ENCODE data around the gene PPIF.

Gene PPIF

DNA sequence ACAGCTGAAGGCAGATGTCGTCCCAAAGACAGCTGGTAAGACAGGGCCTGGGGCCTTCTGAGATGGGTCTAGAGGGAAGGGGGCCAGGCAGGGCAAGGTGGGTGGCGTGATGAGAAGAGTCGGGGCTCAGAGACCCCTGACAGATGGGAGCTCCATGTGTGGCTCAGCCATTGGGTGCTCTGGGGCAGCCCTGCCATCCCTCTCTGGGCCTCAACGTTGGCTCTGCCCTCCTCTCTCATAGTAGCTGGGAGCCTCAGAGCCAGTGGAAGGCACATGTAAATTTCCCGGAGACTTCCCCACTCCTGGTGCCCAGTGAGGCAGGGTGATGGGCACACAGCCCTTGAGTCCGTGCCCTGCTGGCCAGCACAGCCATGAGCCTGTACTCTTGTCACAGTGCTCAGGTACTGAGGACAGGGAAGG lies 1.8 kb downstream of the PPIF start:
- no peak for DNase-seq (ENCODE audit: low read depth)

DNA sequence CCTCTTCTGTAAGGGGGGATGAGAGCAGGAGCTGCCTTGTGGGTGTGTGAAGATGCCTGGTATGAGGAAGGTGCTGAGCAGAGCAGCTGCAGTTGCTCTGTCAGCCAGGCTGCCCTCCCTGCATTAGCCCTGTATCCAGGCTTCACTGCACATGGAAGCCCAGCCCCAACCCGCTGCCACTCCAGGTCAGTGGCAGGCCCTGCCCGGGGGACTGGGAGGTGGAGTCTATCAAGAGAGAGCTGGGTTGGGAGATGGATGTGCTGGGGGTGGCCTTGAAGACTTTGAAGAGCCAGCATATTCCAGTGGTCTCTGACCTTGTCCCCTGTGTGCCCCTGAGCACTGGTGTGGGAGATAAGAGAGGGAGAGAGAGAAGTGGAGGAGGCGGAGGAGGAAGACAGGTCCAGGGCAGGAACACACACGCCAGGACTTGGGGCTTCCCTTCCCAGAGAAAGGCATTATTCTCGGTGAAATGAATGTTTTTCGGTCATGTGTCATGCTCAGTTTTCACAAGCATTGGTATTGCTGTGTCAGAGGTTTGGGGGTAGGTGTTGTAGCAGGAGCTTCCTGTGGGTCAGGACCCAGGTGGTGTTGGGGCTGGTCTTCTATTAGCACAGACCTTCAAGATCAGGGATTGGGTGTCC lies 2.6 kb downstream of the PPIF start:
- no peak for DNase-seq (ENCODE audit: low read depth)

DNA sequence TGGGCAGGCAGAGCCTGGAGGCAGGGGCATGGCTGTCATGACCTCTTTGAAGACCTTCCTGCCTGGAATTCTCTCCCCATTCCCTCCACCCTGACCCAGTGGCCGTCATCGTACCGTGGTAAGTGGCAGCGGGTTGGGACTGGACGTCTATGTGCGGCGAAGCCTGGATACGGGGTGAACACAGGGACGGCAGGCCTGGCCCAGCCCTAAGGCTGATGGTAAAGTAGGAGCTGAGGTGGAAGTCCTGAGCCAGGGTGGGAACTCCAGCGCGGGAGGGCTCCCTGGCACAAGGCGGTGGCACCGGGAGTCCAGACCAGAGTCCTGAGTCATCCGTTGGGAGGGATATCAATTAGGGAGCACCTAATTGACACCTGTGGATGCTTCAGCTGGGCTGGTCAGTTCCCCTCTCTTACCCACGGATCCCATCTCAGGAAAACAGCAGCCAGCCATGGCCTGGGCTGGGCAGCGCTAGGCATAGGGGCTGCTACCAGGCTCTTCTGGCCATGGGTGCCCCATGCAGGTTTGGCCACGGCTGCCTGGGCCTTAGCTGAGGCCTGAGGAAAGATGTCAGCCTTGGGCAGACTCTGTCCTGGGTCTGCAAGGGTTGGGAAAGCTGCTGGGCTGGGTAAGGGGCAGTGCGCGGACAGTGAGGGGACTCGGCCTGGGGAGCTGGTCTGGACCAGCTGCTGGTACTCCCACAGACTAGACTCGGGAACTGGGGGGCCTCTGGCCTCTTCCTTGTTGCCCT lies 3.3 kb downstream of the PPIF start:
- DNase-seq (ENCODE audit: low read depth): no peak

DNA sequence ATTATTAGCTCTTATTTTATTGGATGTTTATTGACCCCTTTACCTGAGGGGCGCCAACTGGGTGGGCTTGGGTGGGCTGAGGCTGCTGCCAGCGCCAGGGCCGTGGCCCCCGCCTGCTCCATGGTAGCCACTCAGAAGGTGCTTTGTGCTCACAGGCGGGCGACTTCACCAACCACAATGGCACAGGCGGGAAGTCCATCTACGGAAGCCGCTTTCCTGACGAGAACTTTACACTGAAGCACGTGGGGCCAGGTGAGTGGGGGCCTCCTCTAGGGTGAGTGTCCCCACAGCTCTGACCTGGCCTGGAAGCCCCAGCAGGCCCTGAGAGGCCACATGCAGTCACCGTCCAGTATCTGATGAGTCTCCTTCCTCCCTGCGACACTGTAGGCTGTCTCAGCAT lies 4.1 kb downstream of the PPIF start:
- no peak for DNase-seq (ENCODE audit: low read depth)

DNA sequence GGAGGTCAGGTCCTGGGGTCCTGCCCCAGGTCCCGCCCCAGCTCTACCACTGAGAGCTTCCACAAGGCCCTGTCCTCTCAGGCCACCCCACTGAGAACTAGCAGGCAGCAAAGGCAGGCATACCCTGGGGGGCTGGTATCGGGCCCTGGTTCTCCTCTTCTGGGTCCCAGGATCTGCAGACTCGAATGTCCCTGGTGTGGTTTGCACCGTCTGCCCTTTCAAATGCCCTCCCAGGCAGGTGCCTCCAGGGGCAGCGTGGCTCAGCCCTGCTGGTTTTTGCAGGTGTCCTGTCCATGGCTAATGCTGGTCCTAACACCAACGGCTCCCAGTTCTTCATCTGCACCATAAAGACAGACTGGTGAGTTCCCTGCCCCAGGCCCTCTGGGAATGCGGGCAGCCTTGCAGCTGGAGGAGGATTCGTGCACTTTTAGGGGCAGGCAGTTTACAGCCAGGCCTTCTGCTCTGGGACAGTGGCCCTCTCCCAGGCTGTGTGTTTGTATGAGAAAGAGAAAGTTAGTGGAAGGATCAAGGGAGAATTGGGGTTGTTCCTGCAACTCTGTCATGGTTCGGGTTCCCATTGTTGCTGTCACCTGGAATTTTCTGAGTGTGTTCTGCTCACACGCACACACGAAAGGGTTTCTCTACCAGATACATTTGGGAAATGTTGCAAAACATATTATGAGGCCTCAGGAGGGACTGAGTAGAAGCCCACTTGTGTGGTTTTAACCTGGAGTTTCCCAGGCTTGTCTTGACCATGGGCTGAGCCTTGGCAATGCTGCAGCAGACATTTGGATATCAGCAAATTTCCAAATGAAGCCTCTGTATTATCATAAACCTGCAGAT lies 5.0 kb downstream of the PPIF start:
- no peak for DNase-seq (ENCODE audit: low read depth)

DNA sequence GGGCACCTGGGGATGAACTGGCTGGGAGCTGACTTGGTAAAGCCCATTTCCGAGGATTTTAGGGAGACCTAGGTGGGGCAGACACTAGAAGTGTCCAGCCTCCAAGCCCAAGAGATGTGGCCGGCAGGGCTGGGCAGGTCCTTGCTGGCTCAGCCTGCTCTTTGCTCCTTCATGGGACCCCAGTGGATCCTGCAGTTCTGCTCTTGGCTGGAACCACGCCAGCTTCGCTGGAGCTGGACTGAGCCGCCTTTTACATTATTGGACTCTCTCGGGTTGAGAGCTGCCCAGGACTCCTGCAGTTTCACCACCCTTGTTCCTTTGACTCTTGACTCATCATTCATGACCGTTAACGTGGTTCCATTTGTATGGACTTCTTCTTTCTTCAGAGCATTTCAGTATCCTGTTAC lies 5.7 kb downstream of the PPIF start:
- no peak for DNase-seq (ENCODE audit: low read depth)

DNA sequence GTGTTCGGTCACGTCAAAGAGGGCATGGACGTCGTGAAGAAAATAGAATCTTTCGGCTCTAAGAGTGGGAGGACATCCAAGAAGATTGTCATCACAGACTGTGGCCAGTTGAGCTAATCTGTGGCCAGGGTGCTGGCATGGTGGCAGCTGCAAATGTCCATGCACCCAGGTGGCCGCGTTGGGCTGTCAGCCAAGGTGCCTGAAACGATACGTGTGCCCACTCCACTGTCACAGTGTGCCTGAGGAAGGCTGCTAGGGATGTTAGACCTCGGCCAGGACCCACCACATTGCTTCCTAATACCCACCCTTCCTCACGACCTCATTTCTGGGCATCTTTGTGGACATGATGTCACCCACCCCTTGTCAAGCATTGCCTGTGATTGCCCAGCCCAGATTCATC lies 6.5 kb downstream of the PPIF start:
- DNase-seq (ENCODE audit: low read depth): no peak

DNA sequence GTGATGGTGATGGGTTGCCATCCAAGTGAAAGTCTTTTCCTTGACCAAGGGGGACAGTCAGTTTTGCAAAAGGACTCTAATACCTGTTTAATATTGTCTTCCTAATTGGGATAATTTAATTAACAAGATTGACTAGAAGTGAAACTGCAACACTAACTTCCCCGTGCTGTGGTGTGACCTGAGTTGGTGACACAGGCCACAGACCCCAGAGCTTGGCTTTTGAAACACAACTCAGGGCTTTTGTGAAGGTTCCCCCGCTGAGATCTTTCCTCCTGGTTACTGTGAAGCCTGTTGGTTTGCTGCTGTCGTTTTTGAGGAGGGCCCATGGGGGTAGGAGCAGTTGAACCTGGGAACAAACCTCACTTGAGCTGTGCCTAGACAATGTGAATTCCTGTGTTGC lies 6.9 kb downstream of the PPIF start:
- no peak for DNase-seq (ENCODE audit: low read depth)

DNA sequence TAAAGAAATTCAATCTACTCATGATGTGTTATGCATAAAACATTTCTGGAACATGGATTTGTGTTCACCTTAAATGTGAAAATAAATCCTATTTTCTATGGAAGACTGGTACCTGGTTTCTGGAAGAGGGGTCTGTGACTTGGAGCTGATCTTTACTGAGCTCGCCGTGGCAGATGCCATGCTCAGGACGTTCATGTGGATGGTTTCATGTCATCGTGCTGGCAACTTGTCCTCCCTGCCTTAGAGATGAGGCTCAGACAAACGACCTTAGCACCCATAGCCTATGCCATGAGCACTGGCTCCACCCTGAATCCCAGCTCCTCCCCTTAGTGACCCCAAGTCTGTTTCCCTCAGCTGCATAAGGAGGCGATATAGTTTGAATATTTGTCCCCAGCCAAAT lies 7.3 kb downstream of the PPIF start:
- no peak for DNase-seq (ENCODE audit: low read depth)

DNA sequence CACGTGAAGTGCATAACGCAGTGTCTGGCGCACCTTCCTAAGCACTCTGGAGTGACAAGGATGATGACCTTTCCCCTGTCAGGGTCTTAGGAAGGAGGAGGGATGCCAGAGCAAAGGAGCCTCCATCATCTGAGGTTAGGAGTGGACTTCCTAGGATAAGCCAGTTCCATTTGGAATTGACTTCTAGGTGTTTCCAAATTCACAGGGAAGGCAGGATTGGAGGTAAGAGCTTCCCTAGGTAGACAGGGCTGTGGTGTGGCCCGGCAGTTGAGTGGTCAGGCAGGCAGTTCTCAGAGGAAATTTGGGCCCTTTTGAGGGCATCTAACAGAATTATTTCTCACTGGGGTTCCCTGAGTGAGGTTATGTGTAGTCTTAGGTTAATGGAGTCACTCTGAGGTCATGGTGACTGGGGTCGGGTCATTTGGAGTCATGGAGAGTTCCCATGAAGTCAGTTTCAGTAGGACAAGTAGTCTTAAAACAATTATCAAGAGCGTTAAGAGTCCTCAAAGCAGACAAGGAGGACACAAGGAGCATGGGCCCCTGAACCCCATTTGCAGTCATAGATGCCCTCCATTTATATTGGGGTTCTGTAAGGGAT lies 8.2 kb downstream of the PPIF start:
- DNase-seq (ENCODE audit: low read depth): no peak

DNA sequence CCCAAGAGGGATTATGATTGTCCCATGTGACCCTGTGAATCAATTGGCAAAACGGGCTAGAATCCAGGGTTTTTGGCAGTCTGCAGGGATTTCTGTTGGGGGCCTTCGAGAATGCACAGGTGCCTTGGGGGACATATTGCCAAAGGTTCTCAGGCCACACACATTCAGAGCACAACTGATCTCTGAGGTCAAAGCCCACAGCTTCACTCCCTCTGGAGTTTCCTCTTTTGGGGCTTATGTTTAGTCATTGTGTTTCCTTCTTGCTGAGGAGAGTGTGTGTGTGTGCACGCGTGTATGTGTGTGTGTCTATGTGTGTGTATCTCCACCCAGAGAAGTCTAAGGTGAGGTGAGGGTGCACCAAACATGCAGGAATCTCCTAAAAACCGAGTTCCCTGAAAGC lies 8.8 kb downstream of the PPIF start:
- no peak for DNase-seq (ENCODE audit: low read depth)

DNA sequence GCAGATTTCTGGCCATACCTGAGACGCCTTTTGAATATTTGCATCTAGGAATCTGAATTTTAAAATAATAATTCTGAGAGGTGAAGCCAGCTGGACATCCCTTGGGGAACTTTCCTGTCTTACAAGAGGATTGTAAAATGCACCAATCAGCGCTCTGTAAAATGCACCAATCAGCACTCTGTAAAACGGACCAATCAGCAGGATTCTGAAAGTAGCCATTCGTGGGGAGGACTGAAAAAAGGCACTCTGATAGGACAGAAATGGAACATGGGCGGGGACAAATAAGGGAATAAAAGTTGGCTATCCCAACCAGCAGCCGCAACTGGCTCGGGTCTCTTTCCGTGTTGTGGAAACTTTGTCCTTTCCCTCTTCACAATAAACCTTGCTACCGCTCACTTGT lies 9.9 kb downstream of the PPIF start:
- no peak for DNase-seq (ENCODE audit: low read depth)

DNA sequence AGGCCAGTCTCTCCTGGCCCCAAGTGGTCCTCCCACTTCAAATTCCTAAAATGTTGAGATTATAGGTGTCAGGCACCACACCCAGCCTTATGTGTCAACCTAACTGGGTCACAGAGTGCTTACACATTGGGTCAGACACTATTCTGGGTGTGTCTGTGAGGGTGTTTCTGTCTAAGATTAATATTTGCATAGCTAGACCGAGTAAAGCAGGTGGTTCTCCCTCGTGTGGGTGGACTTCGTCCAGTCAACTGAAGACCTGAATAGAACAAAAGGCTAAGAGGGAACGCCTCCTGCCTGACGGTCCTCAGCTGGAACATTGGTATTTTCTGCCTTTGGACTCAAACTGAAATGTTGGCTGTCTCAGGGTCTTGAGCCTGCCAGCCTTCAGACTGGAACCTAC lies 11.5 kb downstream of the PPIF start:
- DNase-seq (ENCODE audit: low read depth): no peak

DNA sequence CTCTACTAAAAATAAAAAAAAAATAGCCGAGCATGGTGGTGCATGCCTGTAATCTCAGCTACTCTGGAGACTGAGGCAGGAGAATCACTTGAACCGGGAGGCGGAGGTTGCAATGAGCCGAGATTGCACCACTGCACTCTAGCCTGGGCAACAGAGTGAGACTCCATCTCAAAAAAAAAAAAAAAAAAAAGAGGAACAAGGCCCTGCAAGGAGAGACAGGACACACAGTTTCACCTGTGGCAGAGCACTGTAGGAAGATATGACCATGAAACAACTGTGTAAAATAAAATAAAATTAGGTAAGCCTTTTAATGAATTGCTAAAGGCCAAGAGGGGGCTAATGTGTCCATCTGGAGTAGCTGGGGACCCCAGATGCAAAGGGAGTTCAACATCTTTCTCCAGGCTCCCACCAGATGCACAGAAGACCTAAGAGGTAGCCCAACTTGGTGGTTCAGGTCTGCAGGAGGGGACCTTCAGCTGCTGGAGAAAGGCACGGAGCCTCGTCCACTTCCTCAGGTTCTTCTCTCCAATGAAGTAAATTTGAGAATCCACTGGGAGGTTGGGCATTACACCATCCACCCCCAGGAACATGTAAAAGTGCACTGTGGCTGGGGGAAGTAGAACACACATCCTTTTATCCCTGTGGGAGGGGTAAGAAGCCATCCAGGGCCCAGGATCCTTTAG lies 12.7 kb downstream of the PPIF start:
- DNase-seq (ENCODE audit: low read depth): no peak

DNA sequence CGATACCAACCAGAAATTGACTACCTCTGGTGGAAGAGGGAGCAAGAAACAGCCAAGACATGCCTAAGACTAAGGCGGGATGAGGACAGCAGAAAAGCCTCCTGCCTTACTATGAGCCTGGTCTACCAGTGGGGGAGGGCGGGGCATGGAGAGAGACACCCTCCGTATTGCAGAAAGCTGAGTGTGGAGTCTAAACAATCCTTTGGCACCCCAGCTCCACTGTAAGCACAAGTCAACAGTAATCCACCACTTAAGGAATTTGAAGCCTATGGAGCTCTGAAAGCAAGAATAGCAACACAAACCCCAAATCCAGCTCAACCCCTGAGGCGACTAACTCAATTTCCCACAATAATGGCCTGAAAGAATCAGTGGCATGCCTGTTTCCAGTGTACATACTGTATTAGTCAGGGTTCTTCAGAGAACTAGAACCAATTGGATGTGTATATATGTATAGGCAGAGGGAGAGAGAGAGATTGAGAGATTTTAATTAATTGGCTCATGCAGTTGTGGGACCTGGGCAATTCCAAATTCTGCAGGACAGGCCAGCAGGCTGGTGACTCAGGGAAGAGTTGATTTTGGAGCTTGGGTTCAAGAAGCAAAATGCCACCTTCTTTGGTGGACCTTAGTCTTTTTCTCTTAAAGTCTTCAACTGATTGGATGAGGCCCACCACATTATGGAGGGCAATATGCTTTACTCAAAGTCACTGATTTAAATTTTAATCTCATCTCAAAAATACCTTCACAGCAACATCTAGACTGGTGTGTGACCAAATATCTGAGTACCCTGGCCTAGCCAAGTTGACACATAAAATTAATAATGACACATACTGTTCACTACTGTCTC lies 13.5 kb downstream of the PPIF start:
- DNase-seq (ENCODE audit: low read depth): no peak

DNA sequence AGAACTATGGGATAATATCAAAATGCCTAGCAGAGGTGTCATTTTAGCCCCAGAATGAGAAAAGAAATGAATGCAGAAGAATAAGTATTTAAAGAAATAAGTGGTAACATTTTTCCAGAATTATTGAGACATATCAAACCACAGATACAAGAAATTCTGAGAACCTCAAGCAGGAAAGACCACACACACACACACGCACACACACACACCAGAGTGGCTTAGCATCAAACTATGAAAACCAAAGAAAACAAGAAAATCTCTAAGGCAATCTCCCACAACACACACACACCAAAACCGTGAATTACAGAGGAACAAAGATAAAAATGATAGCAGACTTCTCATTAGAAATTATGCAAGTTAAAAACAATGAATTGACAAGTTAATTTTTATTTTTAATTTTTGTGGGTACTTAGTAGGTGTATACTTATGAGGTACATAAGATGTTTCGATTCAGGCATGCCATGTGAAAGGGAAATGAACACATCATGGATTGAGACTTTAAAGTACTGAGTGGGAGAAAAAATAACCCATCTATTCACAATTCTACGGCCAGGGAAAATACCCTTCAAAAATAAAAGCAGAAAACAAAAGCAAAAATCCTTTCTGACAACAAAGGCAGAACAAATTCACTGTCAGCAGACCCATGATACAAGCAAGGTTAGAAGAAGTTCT lies 14.6 kb downstream of the PPIF start:
- DNase-seq (ENCODE audit: low read depth): no peak

DNA sequence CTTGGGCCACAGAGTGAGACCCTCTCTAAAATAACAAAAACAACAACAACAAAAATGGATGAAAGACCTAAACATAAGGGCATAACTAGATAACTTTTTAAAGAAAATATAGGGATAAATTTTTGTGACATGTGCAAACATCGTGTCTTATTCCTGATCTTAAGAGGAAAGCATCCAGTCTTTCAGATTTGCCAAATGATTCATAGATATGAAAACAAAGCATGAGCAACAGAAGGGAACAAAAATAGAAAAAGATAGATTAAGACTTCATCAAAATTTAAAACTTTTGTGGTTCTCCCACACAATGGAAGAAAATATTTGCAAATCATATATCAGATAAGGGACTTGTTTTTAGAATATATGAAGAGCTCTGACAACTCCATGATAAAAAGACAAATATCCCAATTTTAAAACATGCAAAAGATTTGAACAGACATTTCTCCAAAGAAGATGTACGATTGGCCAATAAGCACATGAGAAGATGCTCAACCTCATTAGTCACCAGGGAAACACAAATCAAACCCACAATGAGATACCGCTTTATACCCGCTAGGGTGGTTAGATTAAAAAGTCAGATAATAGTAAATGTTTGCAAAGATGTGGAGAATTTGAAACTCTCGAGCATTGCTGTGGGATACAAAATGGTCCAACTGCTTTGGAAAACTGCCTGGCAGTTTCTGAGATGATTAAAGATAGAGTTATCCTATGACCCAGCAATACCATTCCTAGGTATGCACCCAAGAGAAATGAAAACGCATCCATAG lies 20.3 kb downstream of the PPIF start:
- DNase-seq (ENCODE audit: low read depth): no peak

DNA sequence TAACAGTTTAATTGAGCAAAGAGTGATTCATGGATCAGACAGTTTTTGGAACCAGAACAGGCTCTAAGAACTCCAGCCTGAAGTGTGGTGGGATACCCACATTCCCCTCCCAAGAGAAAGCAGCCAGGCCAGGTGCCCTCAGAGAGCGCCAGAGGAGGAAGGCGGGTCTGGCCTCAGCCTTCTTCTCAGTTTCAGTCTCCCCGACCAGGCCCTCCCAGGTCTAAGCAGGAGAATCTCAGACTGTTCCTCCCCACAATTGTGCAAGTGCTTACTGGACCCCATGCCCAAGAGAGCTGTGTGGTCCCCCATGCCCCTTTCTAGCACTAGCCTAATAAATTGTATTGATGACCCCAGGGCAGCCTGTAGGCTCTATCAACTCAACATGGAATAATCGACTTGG lies 25.6 kb downstream of the PPIF start:
- no peak for DNase-seq (ENCODE audit: low read depth)

DNA sequence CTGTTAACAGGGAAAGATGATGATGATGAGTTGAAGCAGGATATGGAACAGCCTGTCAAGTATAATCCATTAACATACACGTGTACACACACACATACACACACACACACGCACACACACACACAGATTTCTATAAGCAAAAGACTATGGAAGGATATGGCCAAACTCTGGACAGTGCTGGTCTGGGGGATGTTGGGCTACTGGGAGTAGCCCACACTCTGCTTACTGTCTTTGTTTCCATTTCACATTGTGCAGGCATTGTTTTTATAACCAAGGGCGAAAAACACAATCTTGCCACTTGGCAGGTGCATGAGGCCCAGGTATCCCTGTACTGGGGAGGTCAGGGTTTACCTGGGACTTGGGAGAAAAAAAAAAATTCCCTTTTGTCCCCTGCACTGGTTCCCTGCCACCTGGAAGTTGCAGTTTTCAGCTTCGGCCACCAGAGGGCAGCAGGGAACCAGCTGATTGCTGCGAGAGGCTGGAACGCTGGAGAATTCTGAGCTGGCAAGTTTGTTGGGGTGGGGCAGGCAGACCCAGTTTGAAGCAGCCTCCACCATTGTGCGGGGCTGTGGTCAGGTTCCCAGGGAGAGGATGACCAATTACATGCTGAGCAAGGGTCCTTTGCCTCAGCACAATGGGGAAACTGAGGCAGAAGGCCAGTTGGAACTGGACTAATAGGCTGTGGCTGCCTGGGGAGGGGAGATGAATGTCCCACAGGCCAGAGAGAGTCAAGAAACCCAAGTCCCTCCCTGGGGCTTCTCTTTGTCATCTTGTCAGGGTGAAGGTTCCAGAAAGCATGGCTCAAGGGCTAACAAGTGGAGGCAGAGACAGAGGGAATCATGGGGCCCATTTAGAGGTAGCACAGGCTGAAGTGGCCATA lies 27.3 kb downstream of the PPIF start:
- DNase-seq (ENCODE audit: low read depth): peak; percentile 66

Data from activated T-cell treated with anti-CD3 and anti-CD28 coated beads for 48 hours (primary cell).